IMR-90 (cell line): ENCODE results near the gene ACSL6. TPM values are rescaled to one million over a fixed set of nuclear protein-coding genes. Genes with fewer than 3 reads are reported as not detected.

Experiments used
- ATAC-seq: fragments of 200-7000 bp; cut with Tn5 transposase; 2 replicates; pipeline ENCODE4 v1.9.1; 2020; ENCODE audit warnings: low read depth, mild to moderate bottlenecking, moderate library complexity
- BruUV-seq: library from RNA; stranded (reverse); fragments of 400-500 nt; replicated peaks from 2 replicates; lab custom pipeline; 2021; lab: Mats Ljungman, UMichigan
- CTCF ChIA-PET: fragments of 300-600 bp; formaldehyde crosslinking; extraction: SDS; loops from one replicate; lab custom pipeline; 2021; ENCODE audit warnings: antibody characterized with exemption; lab: Yijun Ruan, JAX
- POLR2A ChIA-PET: fragments of 300-600 bp; sonication (Branson Sonifier 250); formaldehyde crosslinking; loops from one replicate; lab custom pipeline; 2022; ENCODE audit warnings: antibody characterized with exemption; ENCODE audit not compliant: unreplicated experiment; lab: Charles Lee
- DNase-seq: peaks from one replicate; pipeline ENCODE4 v3.0.0; 2013
- H2AFZ ChIP-seq: replicated peaks from 2 replicates; pipeline ENCODE3; 2013; ENCODE audit warnings: low read length, mild to moderate bottlenecking; ENCODE audit not compliant: poor library complexity
- H2AK5ac ChIP-seq: 2 replicates; pipeline ENCODE4 v1.6.1; 2013; ENCODE audit warnings: low read depth, low read length, inconsistent platforms
- H2AK9ac ChIP-seq: replicated peaks from 2 replicates; pipeline ENCODE3; 2013; ENCODE audit warnings: mild to moderate bottlenecking, low read depth, low read length, moderate library complexity; ENCODE audit not compliant: poor library complexity
- H2BK120ac ChIP-seq: 2 replicates; pipeline ENCODE4 v1.6.1; 2013; ENCODE audit warnings: low read depth, low read length, inconsistent platforms
- H2BK15ac ChIP-seq: 3 replicates; pipeline ENCODE4 v1.6.1; 2013; ENCODE audit warnings: low read depth, low read length, inconsistent platforms
- H2BK20ac ChIP-seq: 2 replicates; pipeline ENCODE4 v1.6.1; 2013; ENCODE audit warnings: low read depth, mild to moderate bottlenecking, inconsistent platforms, low read length, moderate library complexity
- H2BK5ac ChIP-seq: 2 replicates; pipeline ENCODE4 v1.6.1; 2013; ENCODE audit warnings: mild to moderate bottlenecking, low read depth, low read length, inconsistent platforms; ENCODE audit not compliant: poor library complexity, severe bottlenecking
- H3K14ac ChIP-seq: replicated peaks from 2 replicates; pipeline ENCODE4 v1.6.1; 2013; ENCODE audit warnings: low read depth, low read length, inconsistent platforms
- H3K18ac ChIP-seq: 2 replicates; pipeline ENCODE4 v1.6.1; 2013; ENCODE audit warnings: low read depth, low read length, control low read depth
- H3K23ac ChIP-seq: 2 replicates; pipeline ENCODE4 v1.6.1; 2013; ENCODE audit warnings: low read depth, low read length, inconsistent platforms
- H3K27ac ChIP-seq: 2 replicates; pipeline ENCODE4 v1.5.1; 2013; ENCODE audit warnings: mild to moderate bottlenecking, control low read depth, low read length; ENCODE audit not compliant: insufficient read depth
- H3K27me3 ChIP-seq: 2 replicates; pipeline ENCODE4 v1.6.1; 2013; ENCODE audit warnings: low read length; ENCODE audit not compliant: control insufficient read depth, insufficient read depth
- H3K36me3 ChIP-seq: 2 replicates; pipeline ENCODE4 v1.6.1; 2013; ENCODE audit warnings: low read length, mixed read lengths; ENCODE audit not compliant: control insufficient read depth, insufficient read depth
- H3K4ac ChIP-seq: 2 replicates; pipeline ENCODE4 v1.6.1; 2013; ENCODE audit warnings: low read depth, low read length, inconsistent platforms
- H3K4me1 ChIP-seq: 2 replicates; pipeline ENCODE4 v1.6.1; 2013; ENCODE audit warnings: low read length, mixed read lengths; ENCODE audit not compliant: control insufficient read depth, insufficient read depth
- H3K4me2 ChIP-seq: 2 replicates; pipeline ENCODE4 v1.6.1; 2013; ENCODE audit warnings: low read depth, mild to moderate bottlenecking, control low read depth, low read length, moderate library complexity
- H3K4me3 ChIP-seq: 2 replicates; pipeline ENCODE4 v1.5.1; 2013; ENCODE audit warnings: low read depth, mild to moderate bottlenecking, control low read depth, low read length, moderate library complexity; ENCODE audit not compliant: insufficient read depth
- H3K56ac ChIP-seq: 2 replicates; pipeline ENCODE4 v1.6.1; 2013; ENCODE audit warnings: low read length, inconsistent platforms; ENCODE audit not compliant: insufficient read depth; ENCODE audit errors: extremely low read depth
- H3K79me1 ChIP-seq, 2 experiments: 2 replicates each; pipeline ENCODE4 v1.6.1; 2013; ENCODE audit warnings: low read length in 2 of 2, inconsistent platforms in 1 of 2, low read depth in 1 of 2
- H3K9ac ChIP-seq: 2 replicates; pipeline ENCODE4 v1.6.1; 2013; ENCODE audit warnings: low read depth, low read length, control low read depth
- H3K9me1 ChIP-seq: 2 replicates; pipeline ENCODE4 v1.6.1; 2013; ENCODE audit warnings: low read length, inconsistent platforms; ENCODE audit not compliant: insufficient read depth
- H3K9me3 ChIP-seq: 2 replicates; pipeline ENCODE4 v1.6.1; 2013; ENCODE audit warnings: low read length; ENCODE audit not compliant: control insufficient read depth, insufficient read depth
- H4K20me1 ChIP-seq: 2 replicates; pipeline ENCODE4 v1.6.1; 2013; ENCODE audit warnings: low read length, inconsistent platforms; ENCODE audit not compliant: insufficient read depth
- H4K5ac ChIP-seq: 2 replicates; pipeline ENCODE4 v1.6.1; 2013; ENCODE audit warnings: mild to moderate bottlenecking, low read depth, low read length, control low read depth
- H4K8ac ChIP-seq, 2 experiments: 2 replicates each; pipeline ENCODE4 v1.6.1; 2013; ENCODE audit warnings: low read depth in 2 of 2, low read length in 2 of 2, control low read depth in 1 of 2, inconsistent platforms in 1 of 2
- H4K91ac ChIP-seq: 2 replicates; pipeline ENCODE4 v1.6.1; 2013; ENCODE audit warnings: low read depth, low read length, inconsistent platforms; ENCODE audit not compliant: insufficient read depth
- BHLHE40 ChIP-seq: fragments of 150-350 bp; IDR thresholded peaks from 2 replicates; pipeline ENCODE4 v1.6.1; 2016; ENCODE audit warnings: mild to moderate bottlenecking, low read depth, low read length
- CEBPB ChIP-seq: IDR thresholded peaks from 2 replicates; pipeline ENCODE4 v1.6.1; 2012; ENCODE audit warnings: low read depth, low read length, improper control_type of control experiment
- WGBS, 2 experiments: methylation state at CpG; one replicate each; pipeline versions ENCODE4 v1.1.5 to v1.1.7; 2013; ENCODE audit warnings: missing lambda C conversion rate in 2 of 2; ENCODE audit not compliant: insufficient read length in 1 of 2; ENCODE audit errors: extremely low coverage in 2 of 2; 5-methylcytosine and 5-hydroxymethylcytosine counted together
- dilution Hi-C: fragments of 300-500 bp; cut with HindIII; formaldehyde crosslinking; loops from one replicate; pipeline ENCODE4 v1.14.3; 2018; ENCODE audit warnings: low sequenced_read_pairs; ENCODE audit not compliant: unreplicated experiment
- in situ Hi-C: fragments of 300-500 bp; cut with MboI; formaldehyde crosslinking; loops from 3 replicates; pipeline ENCODE4 v1.14.3; 2019; ENCODE audit warnings: low sequenced_read_pairs, inconsistent platforms, mixed read lengths
- intact Hi-C: fragments of 100-400 bp; cut with micrococcal nuclease; formaldehyde crosslinking; loops from 2 replicates; pipeline ENCODE4 v1.10.0; 2022
- polyA plus RNA-seq, 3 experiments: library from polyadenylated mRNA; depleted of rRNA; stranded (reverse); fragments of >200 nt; gene quantifications; 2 replicates each; pipeline ENCODE4 v1.2.3, GENCODE V29; 2012; ENCODE audit warnings: low replicate concordance in 1 of 3
- total RNA-seq: library from RNA; depleted of rRNA; stranded (reverse); fragments of >200 nt; gene quantifications from 2 replicates; pipeline ENCODE4 v1.2.3, GENCODE V29; 2012

The ACSL6 gene
- total and polyA plus RNA-seq, 2 of the 4 experiments (the other 2 are of a cell fraction): not detected

- Histone ChIP-seq H2BK15ac (no peak overlapping the region), H4K5ac (no peak overlapping the region), H2AK5ac (no peak overlapping the region), H3K27ac (no peak overlapping the region), H3K23ac (no peak overlapping the region), H3K9me1 (no peaks in the 10 kb centered on the region), H3K36me3 (no peaks in the 10 kb centered on the region), H3K27me3 (peaks cover 2% of the 10 kb centered on the region), H2BK120ac (no peak overlapping the region), H4K20me1 (no peaks in the 10 kb centered on the region), H2AK9ac (no peak overlapping the region), H3K14ac (no peak overlapping the region), H2AFZ (no peak overlapping the region), H2BK20ac (no peak overlapping the region), H3K4me2 (no peak overlapping the region), H3K4ac (no peak overlapping the region), H3K9me3 (no peaks in the 10 kb centered on the region), H3K9ac (no peak overlapping the region), H4K8ac (no peak overlapping the region), H3K4me3 (no peak overlapping the region), H3K18ac (no peak overlapping the region), H4K91ac (no peak overlapping the region), H2BK5ac (no peak overlapping the region), H3K79me1 (no peaks in the 10 kb centered on the region), H3K4me1 (no peaks in the 10 kb centered on the region), H3K56ac (no peak overlapping the region)
- WGBS, 2 experiments: no CpG with 5 or more reads among the region's 3 CpGs
- intact Hi-C loops: no loop called here
- DNase-seq (no peak), ATAC-seq (no peak)
- dilution Hi-C loops: no loop called here
- in situ Hi-C loops: no loop called here
- ChIA-PET POLR2A (no interaction called here), CTCF (interaction anchor here (0.6 kb wide), 1 partner anchor 338 kb away, joined by 3 read pairs; no protein-coding TSS in a partner anchor)
- BruUV-seq: no TSS peak
- no peak for TF ChIP-seq BHLHE40
- no peak for TF ChIP-seq CEBPB
These were observed 51.6 kb downstream of the ACSL6 start for GRCh38 chr5:131959906-131960305.
